GM19463 (cell line): ENCODE measurements around the gene PCDH9.
A peak's percentile ranks its signal among the peaks of the same experiment; 100 is the strongest.

Experiments
- ATAC-seq: cut with Tn5 transposase; IDR thresholded peaks from one replicate; pipeline ENCODE4 v1.9.1; 2021; ENCODE audit warnings: mild to moderate bottlenecking, moderate library complexity; ENCODE audit not compliant: unreplicated experiment

The PCDH9 gene

GRCh38 chr13:66425741-66426140 is 804.4 kb downstream of the PCDH9 start:
- no peak for ATAC-seq

GRCh38 chr13:66424422-66424821 is 805.7 kb downstream of the PCDH9 start:
- ATAC-seq = no peak

GRCh38 chr13:66415444-66415843 is 814.7 kb downstream of the PCDH9 start:
- ATAC-seq = no peak

GRCh38 chr13:66414066-66414800 is 815.9 kb downstream of the PCDH9 start:
- ATAC-seq = no peak

- no peak for ATAC-seq
Observed at GRCh38 chr13:66410314-66410713, 819.8 kb downstream of the PCDH9 start.

GRCh38 chr13:66409542-66409941 is 820.6 kb downstream of the PCDH9 start:
- no peak for ATAC-seq

GRCh38 chr13:66407128-66407527 is 823.0 kb downstream of the PCDH9 start:
- ATAC-seq = no peak

- no peak for ATAC-seq
Observed at GRCh38 chr13:66405908-66406802, 824.0 kb downstream of the PCDH9 start.

GRCh38 chr13:66402546-66402945 is 827.6 kb downstream of the PCDH9 start:
- ATAC-seq = no peak

- no peak for ATAC-seq
Observed at GRCh38 chr13:66402066-66402465, 828.1 kb downstream of the PCDH9 start.

- ATAC-seq = no peak
Observed at GRCh38 chr13:66400292-66400691, 829.8 kb downstream of the PCDH9 start.

GRCh38 chr13:66399873-66400272 is 830.3 kb downstream of the PCDH9 start:
- ATAC-seq = no peak

- ATAC-seq = no peak
Observed at GRCh38 chr13:66397133-66397532, 833.0 kb downstream of the PCDH9 start.

- no peak for ATAC-seq
Observed at GRCh38 chr13:66391322-66391721, 838.8 kb downstream of the PCDH9 start.

- no peak for ATAC-seq
Observed at GRCh38 chr13:66378894-66379293, 851.2 kb downstream of the PCDH9 start.

- no peak for ATAC-seq
Observed at GRCh38 chr13:66377569-66377968, 852.6 kb downstream of the PCDH9 start.

- ATAC-seq = no peak
Observed at GRCh38 chr13:66375756-66376155, 854.4 kb downstream of the PCDH9 start.

GRCh38 chr13:66369666-66370065 is 860.5 kb downstream of the PCDH9 start:
- no peak for ATAC-seq

GRCh38 chr13:66367356-66367755 is 862.8 kb downstream of the PCDH9 start:
- no peak for ATAC-seq

- no peak for ATAC-seq
Observed at GRCh38 chr13:66365101-66365500, 865.0 kb downstream of the PCDH9 start.

- ATAC-seq = no peak
Observed at GRCh38 chr13:66364346-66364745, 865.8 kb downstream of the PCDH9 start.

- ATAC-seq = peak; percentile 61
Observed at GRCh38 chr13:66362485-66362884, 867.7 kb downstream of the PCDH9 start.
